Activated CD4-positive, alpha-beta T cell treated with anti-CD3 and anti-CD28 coated beads, Interleukin-2, amount 10 ng/mL, durations not matched to agents 7 days and 5 days (primary cell): ENCODE data around the gene MEG3. TPM values are rescaled to one million over a fixed set of nuclear protein-coding genes. Genes with fewer than 3 reads are reported as not detected.
"Not testable (repeated sequence)": the region's sequence is repeated elsewhere in the genome, so short reads cannot be mapped to it uniquely, and the experiment has no call there.

Source experiments
- CTCF ChIA-PET: fragments of 350-600 bp; sonication (Branson Sonifier 250); formaldehyde crosslinking; loops from one replicate; lab custom pipeline; 2021; ENCODE audit warnings: antibody characterized with exemption; lab: Charles Lee
- POLR2A ChIA-PET: fragments of 350-600 bp; sonication (Branson Sonifier 250); formaldehyde crosslinking; loops from one replicate; lab custom pipeline; 2021; ENCODE audit warnings: antibody characterized with exemption; lab: Charles Lee
- DNase-seq: peaks from one replicate; pipeline ENCODE4 v3.0.0-alpha.2; 2020
- H3K27ac Mint-ChIP-seq: one replicate; pipeline ENCODE4 v1.8.0; 2021; ENCODE audit warnings: mild to moderate bottlenecking, moderate library complexity, mixed read lengths
- H3K27me3 Mint-ChIP-seq: one replicate; pipeline ENCODE4 v1.8.0; 2021; ENCODE audit warnings: mixed read lengths
- H3K36me3 Mint-ChIP-seq: one replicate; pipeline ENCODE4 v1.8.0; 2021; ENCODE audit warnings: low read depth, mixed read lengths
- H3K4me1 Mint-ChIP-seq: one replicate; pipeline ENCODE4 v1.8.0; 2021; ENCODE audit warnings: mixed read lengths
- H3K4me3 Mint-ChIP-seq: one replicate; pipeline ENCODE4 v1.8.0; 2021; ENCODE audit warnings: mild to moderate bottlenecking, moderate library complexity, mixed read lengths
- H3K9me3 Mint-ChIP-seq: one replicate; pipeline ENCODE4 v1.8.0; 2021; ENCODE audit warnings: mixed read lengths
- total RNA-seq, 2 experiments: library from RNA; stranded (reverse); gene quantifications; one replicate each; pipeline ENCODE4 v1.2.3, GENCODE V29; 2021

The MEG3 gene
- total RNA-seq, 2 experiments from 2014 or later, result not detected

- Mint-ChIP-seq H3K4me1 (no peaks in the 10 kb centered on the region), H3K4me3 (no peak overlapping the region)
- POLR2A ChIA-PET, result no interaction called here
Observed at GRCh38 chr14:100791348-100791735, 34.6 kb upstream of the MEG3 start.

GRCh38 chr14:100791995-100792394 lies 33.9 kb upstream of the MEG3 start:
- ChIA-PET POLR2A (no interaction called here), CTCF (no interaction called here)
- Mint-ChIP-seq H3K9me3 (no peaks in the 10 kb centered on the region), H3K27me3 (peaks cover 4% of the 10 kb centered on the region), H3K36me3 (no peaks in the 10 kb centered on the region), H3K27ac (no peak overlapping the region), H3K4me1 (no peaks in the 10 kb centered on the region), H3K4me3 (no peak overlapping the region)
- no peak for DNase-seq

More at GRCh38 chr14:100791348-100791735, 34.6 kb upstream of the MEG3 start:
- H3K27me3 Mint-ChIP-seq, result peaks cover 4% of the 10 kb centered on the region
- no peak for DNase-seq
- H3K27ac Mint-ChIP-seq, result no peak overlapping the region
- H3K36me3 Mint-ChIP-seq, result no peaks in the 10 kb centered on the region
- H3K9me3 Mint-ChIP-seq, result no peaks in the 10 kb centered on the region
- CTCF ChIA-PET, result no interaction called here

DNA sequence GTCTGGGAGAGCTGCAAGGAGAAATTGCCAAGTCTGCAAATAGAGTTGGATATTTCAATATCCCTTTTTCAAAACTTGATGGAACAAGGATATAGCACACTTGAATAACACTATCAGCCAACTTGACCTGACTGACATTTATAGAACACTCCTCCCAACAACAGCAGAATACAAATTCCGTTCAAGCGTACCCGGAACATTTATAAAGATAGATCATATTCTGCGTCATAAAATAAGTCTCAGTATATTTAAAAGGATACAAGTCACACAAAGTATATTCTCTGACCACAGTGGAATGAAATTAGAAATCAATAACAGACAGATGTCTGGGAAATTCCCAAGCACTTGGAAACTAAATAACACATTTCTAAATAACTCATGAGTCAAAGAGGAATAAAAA lies 29.0 kb upstream of the MEG3 start:
- Mint-ChIP-seq H3K9me3 (no peaks in the 10 kb centered on the region), H3K27ac (no peak overlapping the region), H3K36me3 (no peaks in the 10 kb centered on the region), H3K4me1 (no peaks in the 10 kb centered on the region), H3K27me3 (peaks cover 21% of the 10 kb centered on the region), H3K4me3 (no peak overlapping the region)
- ChIA-PET CTCF (interaction anchor here (1.3 kb wide), 1 partner anchor 104 kb away, joined by 3 read pairs; no protein-coding TSS in a partner anchor), POLR2A (no interaction called here)
- DNase-seq, result no peak

GRCh38 chr14:100800041-100800440 lies 25.9 kb upstream of the MEG3 start:
- Mint-ChIP-seq H3K4me3 (no peak overlapping the region), H3K36me3 (no peaks in the 10 kb centered on the region), H3K4me1 (no peaks in the 10 kb centered on the region), H3K27me3 (peaks cover 17% of the 10 kb centered on the region), H3K9me3 (no peaks in the 10 kb centered on the region), H3K27ac (no peak overlapping the region)
- DNase-seq, result no peak
- ChIA-PET CTCF (no interaction called here), POLR2A (no interaction called here)

- POLR2A ChIA-PET, CTCF ChIA-PET, H3K9me3 Mint-ChIP-seq: not testable (repeated sequence)
Observed at GRCh38 chr14:100801433-100801832, 24.5 kb upstream of the MEG3 start.

GRCh38 chr14:100802179-100802578 lies 23.7 kb upstream of the MEG3 start:
- POLR2A ChIA-PET, result no interaction called here
- peaks cover 17% of the 10 kb centered on the region for H3K27me3 Mint-ChIP-seq
- CTCF ChIA-PET, result no interaction called here
- no peaks in the 10 kb centered on the region for H3K9me3 Mint-ChIP-seq
- no peak overlapping the region for H3K27ac Mint-ChIP-seq
- H3K36me3 Mint-ChIP-seq, result no peaks in the 10 kb centered on the region
- no peak overlapping the region for H3K4me3 Mint-ChIP-seq
- no peak for DNase-seq
- no peaks in the 10 kb centered on the region for H3K4me1 Mint-ChIP-seq

More at GRCh38 chr14:100801433-100801832, 24.5 kb upstream of the MEG3 start:
- not testable (repeated sequence) for DNase-seq, H3K27ac Mint-ChIP-seq, H3K4me1 Mint-ChIP-seq, H3K36me3 Mint-ChIP-seq, H3K4me3 Mint-ChIP-seq
- H3K27me3 Mint-ChIP-seq, result peaks cover 17% of the 10 kb centered on the region

GRCh38 chr14:100802766-100803165 lies 23.2 kb upstream of the MEG3 start:
- POLR2A ChIA-PET, result no interaction called here
- Mint-ChIP-seq H3K9me3 (peaks cover 1% of the 10 kb centered on the region), H3K36me3 (no peaks in the 10 kb centered on the region), H3K4me1 (no peaks in the 10 kb centered on the region), H3K4me3 (no peak overlapping the region), H3K27ac (no peak overlapping the region), H3K27me3 (peaks cover 17% of the 10 kb centered on the region)
- CTCF ChIA-PET, result no interaction called here
- no peak for DNase-seq

GRCh38 chr14:100803226-100803625 lies 22.7 kb upstream of the MEG3 start:
- no peaks in the 10 kb centered on the region for H3K36me3 Mint-ChIP-seq
- H3K4me3 Mint-ChIP-seq, result no peak overlapping the region
- H3K4me1 Mint-ChIP-seq, result no peaks in the 10 kb centered on the region
- H3K27me3 Mint-ChIP-seq, result peaks cover 17% of the 10 kb centered on the region
- H3K9me3 Mint-ChIP-seq, result peaks cover 6% of the 10 kb centered on the region
- ChIA-PET CTCF (no interaction called here), POLR2A (no interaction called here)
- H3K27ac Mint-ChIP-seq, result no peak overlapping the region
- DNase-seq, result no peak

GRCh38 chr14:100803676-100804075 lies 22.2 kb upstream of the MEG3 start:
- Mint-ChIP-seq H3K27ac (no peak overlapping the region), H3K36me3 (no peaks in the 10 kb centered on the region), H3K4me1 (no peaks in the 10 kb centered on the region), H3K27me3 (peaks cover 17% of the 10 kb centered on the region), H3K4me3 (no peak overlapping the region), H3K9me3 (peaks cover 10% of the 10 kb centered on the region)
- ChIA-PET CTCF (no interaction called here), POLR2A (no interaction called here)
- no peak for DNase-seq

DNA sequence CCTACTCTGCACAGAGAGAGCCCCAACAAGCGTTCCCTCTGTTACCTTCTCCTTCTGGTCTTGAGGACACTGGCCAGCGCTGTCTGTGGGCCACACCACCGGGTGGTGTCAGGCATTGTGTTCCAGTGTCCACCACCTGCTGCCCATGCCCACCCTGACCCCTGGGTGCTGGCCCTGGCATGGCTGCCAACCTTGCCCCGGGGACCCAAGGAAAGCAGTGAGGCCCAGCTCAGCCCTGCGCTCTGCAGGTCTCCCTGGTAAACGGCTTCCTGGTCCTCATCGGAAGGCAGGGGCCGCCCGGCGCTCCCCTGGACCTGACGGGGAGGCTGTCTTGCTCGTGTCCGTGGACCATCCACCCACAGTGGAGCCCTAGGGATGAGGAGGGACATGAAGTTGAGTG lies 21.8 kb upstream of the MEG3 start:
- Mint-ChIP-seq H3K27me3 (peaks cover 14% of the 10 kb centered on the region), H3K4me1 (no peaks in the 10 kb centered on the region), H3K27ac (no peak overlapping the region), H3K9me3 (peaks cover 12% of the 10 kb centered on the region), H3K36me3 (no peaks in the 10 kb centered on the region), H3K4me3 (no peak overlapping the region)
- ChIA-PET POLR2A (no interaction called here), CTCF (interaction anchor here (0.9 kb wide), 1 partner anchor 15 kb away, joined by 3 read pairs; no protein-coding TSS in a partner anchor)
- no peak for DNase-seq

DNA sequence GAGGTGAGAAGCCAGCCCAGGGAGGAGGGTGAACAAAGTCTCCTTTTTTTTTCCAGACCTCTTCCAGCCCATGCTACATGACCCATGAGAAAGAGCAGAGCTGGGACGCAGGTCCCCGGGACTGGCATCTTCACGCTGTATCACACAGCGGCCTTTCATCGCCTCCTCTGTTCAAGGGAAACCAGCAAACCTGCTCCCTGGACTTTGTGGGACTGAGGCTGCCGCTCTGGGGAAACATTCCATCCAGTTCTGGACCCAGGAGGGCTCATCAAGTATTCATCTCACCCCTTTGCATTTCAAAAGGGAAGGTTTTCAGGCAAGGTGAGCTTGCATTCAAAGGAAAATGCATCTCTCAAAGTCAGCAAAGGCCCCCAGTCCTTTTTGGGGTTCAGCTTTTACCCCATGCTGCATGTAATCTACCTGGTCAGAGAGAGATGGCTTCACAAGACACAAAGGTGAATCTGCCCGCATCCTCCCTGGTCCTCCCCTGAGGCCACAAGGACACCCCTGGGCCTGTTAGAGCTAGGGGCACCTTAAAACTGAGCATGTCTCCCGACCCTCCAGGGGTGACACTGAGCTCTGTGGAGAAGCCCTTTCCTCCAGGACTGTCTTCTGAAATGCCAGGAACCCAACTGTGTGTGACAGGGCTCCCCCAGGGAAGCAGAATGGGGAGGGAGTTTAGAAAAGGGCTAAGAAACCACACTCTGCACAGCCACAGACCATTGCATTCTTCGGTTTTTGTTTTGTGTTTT lies 21.2 kb upstream of the MEG3 start:
- no peaks in the 10 kb centered on the region for H3K36me3 Mint-ChIP-seq
- peaks cover 18% of the 10 kb centered on the region for H3K9me3 Mint-ChIP-seq
- no peak for DNase-seq
- POLR2A ChIA-PET, result no interaction called here
- H3K4me3 Mint-ChIP-seq, result no peak overlapping the region
- no peaks in the 10 kb centered on the region for H3K4me1 Mint-ChIP-seq
- H3K27ac Mint-ChIP-seq, result no peak overlapping the region
- CTCF ChIA-PET, result interaction anchor here (0.9 kb wide), 1 partner anchor 15 kb away, joined by 3 read pairs; no protein-coding TSS in a partner anchor
- H3K27me3 Mint-ChIP-seq, result peaks cover 13% of the 10 kb centered on the region

GRCh38 chr14:100806386-100806785 lies 19.5 kb upstream of the MEG3 start:
- Mint-ChIP-seq H3K36me3 (no peaks in the 10 kb centered on the region), H3K27me3 (peaks cover 6% of the 10 kb centered on the region), H3K9me3 (peaks cover 20% of the 10 kb centered on the region), H3K27ac (no peak overlapping the region), H3K4me3 (no peak overlapping the region), H3K4me1 (no peaks in the 10 kb centered on the region)
- DNase-seq, result no peak
- ChIA-PET CTCF (no interaction called here), POLR2A (no interaction called here)

DNA sequence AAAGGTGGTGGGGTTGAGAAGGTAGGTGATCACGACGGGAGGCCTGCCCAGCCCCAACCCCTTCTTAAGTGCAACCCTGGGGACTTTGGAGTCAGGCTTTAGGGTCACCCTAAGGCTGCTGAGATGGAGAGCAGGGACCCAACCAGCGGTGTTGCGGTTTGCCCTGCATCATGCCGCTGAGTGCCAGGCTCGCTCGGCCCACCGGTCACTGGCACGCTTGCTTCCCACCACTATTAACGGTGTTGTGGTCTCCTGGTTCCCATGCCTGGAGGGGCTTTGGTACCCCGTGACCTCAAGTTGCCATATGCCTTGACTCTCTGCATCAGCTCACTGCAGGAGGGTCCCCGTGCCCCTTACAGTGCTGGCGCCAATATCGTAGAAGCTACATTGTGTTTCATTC lies 18.4 kb upstream of the MEG3 start:
- ChIA-PET POLR2A (no interaction called here), CTCF (no interaction called here)
- no peak overlapping the region for H3K27ac Mint-ChIP-seq
- DNase-seq, result no peak
- no peaks in the 10 kb centered on the region for H3K4me1 Mint-ChIP-seq
- peaks cover 20% of the 10 kb centered on the region for H3K9me3 Mint-ChIP-seq
- H3K36me3 Mint-ChIP-seq, result no peaks in the 10 kb centered on the region
- H3K4me3 Mint-ChIP-seq, result no peak overlapping the region
- H3K27me3 Mint-ChIP-seq, result peaks cover 8% of the 10 kb centered on the region
